Thymus (tissue), 11 donors: Measurements from ENCODE around the gene BAIAP3. TPM values are rescaled to one million over a fixed set of nuclear protein-coding genes. Genes with fewer than 3 reads are reported as not detected.
"Not testable (repeated sequence)": the region's sequence is repeated elsewhere in the genome, so short reads cannot be mapped to it uniquely, and the experiment has no call there.

Experiments
- DNase-seq, 9 donors: peaks; one replicate each; pipeline ENCODE4 v3.0.0-alpha.2; 2013; ENCODE audit warnings: low spot score in 9 of 9, low read depth in 6 of 9, missing footprints in 1 of 9
- H3K27ac ChIP-seq, 2 donors: one replicate each; pipeline ENCODE4 v1.5.1; 2013; ENCODE audit warnings: control low read depth in 1 of 2, low read depth in 1 of 2, low read length in 1 of 2, mild to moderate bottlenecking in 1 of 2, moderate library complexity in 1 of 2
- H3K27me3 ChIP-seq, 2 donors: one replicate each; pipeline ENCODE4 v1.5.1; 2013; ENCODE audit warnings: low read length in 1 of 2; ENCODE audit not compliant: control insufficient read depth in 2 of 2, insufficient read depth in 1 of 2
- H3K36me3 ChIP-seq, 2 donors: one replicate each; pipeline ENCODE4 v1.5.1; 2013; ENCODE audit warnings: low read length in 1 of 2, mild to moderate bottlenecking in 1 of 2, moderate library complexity in 1 of 2; ENCODE audit not compliant: control insufficient read depth in 2 of 2, insufficient read depth in 2 of 2
- H3K4me1 ChIP-seq, 2 donors: one replicate each; pipeline ENCODE4 v1.5.1; 2013; ENCODE audit warnings: low read length in 2 of 2; ENCODE audit not compliant: control insufficient read depth in 2 of 2, insufficient read depth in 2 of 2
- H3K4me3 ChIP-seq, 2 donors: one replicate each; pipeline ENCODE4 v1.5.1; 2013; ENCODE audit warnings: low read length in 2 of 2, control low read depth in 1 of 2, mild to moderate bottlenecking in 1 of 2
- H3K9me3 ChIP-seq, 2 donors: one replicate each; pipeline ENCODE4 v1.5.1; 2013; ENCODE audit warnings: low read length in 1 of 2, mild to moderate bottlenecking in 1 of 2; ENCODE audit not compliant: control insufficient read depth in 2 of 2, insufficient read depth in 1 of 2
- WGBS: extraction: QIAGEN DNeasy Blood & Tissue Kit; methylation state at CpG from one replicate; pipeline ENCODE4 v1.1.7; 2013; 5-methylcytosine and 5-hydroxymethylcytosine counted together
- polyA plus RNA-seq: library from polyadenylated mRNA; stranded (reverse); fragments of 200-250 nt; gene quantifications from one replicate; pipeline ENCODE4 v1.2.3, GENCODE V29; 2013
- total RNA-seq: library from RNA; stranded (reverse); fragments of 120-200 nt; gene quantifications from one replicate; pipeline ENCODE4 v1.2.4, GENCODE V29; 2013
- donor health status: healthy.

The BAIAP3 gene
- total and polyA plus RNA-seq, 2 donors, result 0.52 to 5.4 TPM

GRCh38 chr16:1328136-1328535, 5.3 kb upstream of the BAIAP3 start:
- not testable (repeated sequence) for H3K27ac ChIP-seq, DNase-seq, H3K4me3 ChIP-seq
- peaks cover 25 to 34% of the 10 kb centered on the region in 2 donors for H3K27me3 ChIP-seq
- peaks cover 30 to 35% of the 10 kb centered on the region in 2 donors for H3K36me3 ChIP-seq
- H3K9me3 ChIP-seq, result peaks cover 4 to 30% of the 10 kb centered on the region in 2 donors
- peaks cover 3 to 12% of the 10 kb centered on the region in 2 donors for H3K4me1 ChIP-seq
- 95% methylated on average over 20 of the region's 20 CpGs for WGBS

- peaks cover 4 to 31% of the 10 kb centered on the region in 2 donors for H3K9me3 ChIP-seq
- 97% methylated on average over 10 of the region's 10 CpGs for WGBS
- H3K4me3 ChIP-seq, DNase-seq, H3K27ac ChIP-seq: not testable (repeated sequence)
- H3K4me1 ChIP-seq, result peaks cover 7 to 13% of the 10 kb centered on the region in 2 donors
- peaks cover 22 to 27% of the 10 kb centered on the region in 2 donors for H3K36me3 ChIP-seq
- H3K27me3 ChIP-seq, result peaks cover 33 to 42% of the 10 kb centered on the region in 2 donors
These were observed 4.5 kb upstream of the BAIAP3 start for GRCh38 chr16:1328961-1329360.

DNA sequence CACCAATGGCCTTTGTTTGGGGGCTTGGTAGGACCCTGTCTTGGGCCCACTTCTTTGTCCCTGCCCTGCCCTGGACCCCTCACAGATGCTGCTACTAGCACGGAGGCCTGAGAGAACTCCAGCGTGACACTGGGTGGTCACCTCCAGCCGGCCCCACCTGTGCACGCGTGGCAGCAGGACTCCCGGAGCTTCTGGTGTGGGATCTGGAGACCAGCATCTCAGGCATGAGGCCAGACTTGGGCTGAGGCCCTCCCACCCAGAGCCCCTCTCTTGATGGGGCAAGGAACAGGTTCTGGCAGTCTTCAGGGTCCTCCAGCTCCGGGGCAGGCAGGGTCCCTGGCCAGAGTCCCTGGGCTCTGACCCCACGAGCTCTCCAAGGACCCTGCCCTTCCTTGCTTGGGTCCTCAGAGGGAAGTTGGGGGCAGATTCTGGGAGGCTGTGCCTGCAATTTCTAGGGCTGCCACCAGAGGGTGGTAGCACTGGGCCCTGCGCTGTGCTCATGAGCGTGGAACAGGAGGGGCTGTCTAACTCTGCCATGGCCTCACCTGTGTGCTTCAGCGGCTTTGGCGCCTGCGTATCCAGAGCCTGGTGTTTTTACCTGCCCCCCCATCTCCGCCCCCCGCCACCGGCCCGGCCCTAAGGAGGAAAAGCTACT, 3.1 kb upstream of the BAIAP3 start:
- no peak overlapping the region for H3K4me3 ChIP-seq
- peaks cover 5 to 31% of the 10 kb centered on the region in 2 donors for H3K9me3 ChIP-seq
- peaks cover 7 to 13% of the 10 kb centered on the region in 2 donors for H3K36me3 ChIP-seq
- 79% methylated on average over 17 of the region's 17 CpGs for WGBS
- DNase-seq, result no peak
- H3K27ac ChIP-seq, result no peak overlapping the region
- peaks cover 47 to 56% of the 10 kb centered on the region in 2 donors for H3K27me3 ChIP-seq
- peaks cover 8 to 19% of the 10 kb centered on the region in 2 donors for H3K4me1 ChIP-seq

GRCh38 chr16:1330931-1331711, 2.3 kb upstream of the BAIAP3 start:
- DNase-seq, result no peak
- Histone ChIP-seq H3K27me3 (peaks cover 54 to 63% of the 10 kb centered on the region in 2 donors), H3K9me3 (peaks cover 6 to 34% of the 10 kb centered on the region in 2 donors), H3K4me3 (no peak overlapping the region), H3K27ac (no peak overlapping the region), H3K4me1 (peaks cover 8 to 19% of the 10 kb centered on the region in 2 donors), H3K36me3 (peaks cover 0 to 6% of the 10 kb centered on the region in 2 donors)
- WGBS, result 63% methylated on average over 22 of the region's 22 CpGs

DNA sequence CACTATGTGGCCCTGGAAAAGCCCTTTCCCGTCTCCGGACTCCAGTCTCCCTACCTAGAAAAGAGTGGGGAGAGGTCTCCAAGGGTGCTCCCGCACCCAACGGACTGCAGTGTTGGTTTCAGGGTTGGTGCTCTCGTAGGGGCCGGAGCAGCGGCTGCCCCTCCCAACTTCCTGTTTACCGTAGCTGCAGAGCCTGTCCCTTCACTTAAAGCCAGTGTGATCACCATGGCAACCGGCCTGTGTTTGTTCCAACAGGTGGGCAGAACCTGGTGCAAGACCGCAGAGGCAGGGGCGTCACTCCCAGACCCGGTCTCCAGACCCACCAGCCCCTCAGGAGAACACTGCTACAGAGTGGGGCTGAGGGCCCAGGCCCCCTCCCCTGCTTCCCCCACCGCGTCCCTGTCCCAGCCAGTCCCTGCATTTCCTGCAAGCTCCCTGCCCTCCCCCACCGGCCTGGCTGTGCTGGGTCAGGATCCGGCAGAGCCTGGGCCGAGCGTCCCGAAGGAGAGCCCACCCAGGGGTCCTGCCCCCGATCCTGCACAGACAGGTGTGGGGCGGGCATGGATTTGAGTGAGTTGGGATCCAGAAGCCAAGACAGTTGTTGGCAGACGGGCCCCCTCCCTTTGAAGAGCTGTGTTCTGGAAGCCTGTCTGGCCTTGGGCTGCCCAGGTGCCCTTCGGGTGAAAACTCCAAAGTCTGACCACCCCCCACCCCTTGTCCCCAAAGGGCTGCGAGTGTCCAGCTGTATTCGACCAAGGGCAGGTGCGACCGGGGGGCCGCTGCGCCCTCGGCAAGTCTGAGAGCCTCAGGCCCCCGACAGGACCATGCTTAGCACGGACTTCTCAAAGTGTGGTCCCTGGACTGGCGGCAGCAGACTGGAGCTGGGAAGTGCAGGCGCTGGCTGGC, 1.5 kb upstream of the BAIAP3 start:
- DNase-seq, result peak in 2 of 9 donors; percentile 34 to 60

DNA sequence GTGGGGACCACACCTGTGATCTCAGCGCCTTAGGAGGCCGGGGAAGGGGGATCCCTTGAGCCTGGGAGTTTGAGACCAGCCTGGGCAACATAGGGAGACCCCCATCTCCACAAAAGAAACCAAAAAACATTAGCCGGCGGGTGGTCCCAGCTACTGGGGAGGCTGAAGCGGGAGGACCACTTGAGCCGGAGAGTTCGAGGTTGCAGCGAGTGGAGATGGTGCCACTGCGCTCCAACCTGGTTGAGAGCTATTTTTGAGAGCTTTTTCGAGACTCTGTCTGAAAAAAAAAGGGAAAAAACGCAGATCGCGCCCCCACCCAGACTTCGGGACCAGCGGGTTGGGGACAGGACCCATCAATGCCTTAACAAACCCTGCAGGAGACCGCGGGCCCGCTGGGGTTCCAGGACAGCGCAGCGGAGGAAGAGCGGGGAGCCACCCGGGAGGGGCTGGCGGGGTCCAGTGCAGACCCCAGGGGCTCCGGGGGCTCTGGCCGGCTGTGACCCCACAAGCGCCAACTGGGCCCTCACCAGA, 762 bp upstream of the BAIAP3 start:
- DNase-seq, result no peak
- Histone ChIP-seq H3K36me3 (peaks cover 0 to under 1% of the 10 kb centered on the region in 2 donors), H3K9me3 (peaks cover 6 to 43% of the 10 kb centered on the region in 2 donors), H3K4me1 (peaks cover 8 to 19% of the 10 kb centered on the region in 2 donors), H3K4me3 (no peak overlapping the region), H3K27ac (no peak overlapping the region), H3K27me3 (peaks cover 61 to 79% of the 10 kb centered on the region in 2 donors)
- 8% methylated on average over 26 of the region's 26 CpGs for WGBS

More for the DNA sequence above, 1.5 kb upstream of the BAIAP3 start:
- peaks cover 0 to 4% of the 10 kb centered on the region in 2 donors for H3K36me3 ChIP-seq
- H3K27ac ChIP-seq, result no peak overlapping the region
- peak overlapping the region in 1 of 2 donors; percentile 22 for H3K4me3 ChIP-seq
- H3K4me1 ChIP-seq, result peaks cover 8 to 19% of the 10 kb centered on the region in 2 donors
- H3K27me3 ChIP-seq, result peaks cover 61 to 72% of the 10 kb centered on the region in 2 donors
- peaks cover 6 to 40% of the 10 kb centered on the region in 2 donors for H3K9me3 ChIP-seq
- 5% methylated on average over 34 of the region's 34 CpGs for WGBS

- Histone ChIP-seq H3K4me3 (peak overlapping the region in 1 of 2 donors; percentile 41), H3K27ac (no peak overlapping the region), H3K36me3 (no peaks in the 10 kb centered on the region), H3K4me1 (peaks cover 8 to 19% of the 10 kb centered on the region in 2 donors), H3K9me3 (peaks cover 6 to 47% of the 10 kb centered on the region in 2 donors), H3K27me3 (peaks cover 61 to 86% of the 10 kb centered on the region in 2 donors)
- no peak for DNase-seq
- WGBS, result 5% methylated on average over 78 of the region's 78 CpGs
These were observed 632 bp downstream of the BAIAP3 start for GRCh38 chr16:1333854-1334700.

GRCh38 chr16:1334739-1335138, 1.3 kb downstream of the BAIAP3 start:
- Histone ChIP-seq H3K36me3 (no peaks in the 10 kb centered on the region), H3K4me3 (no peak overlapping the region), H3K27ac (no peak overlapping the region), H3K27me3 (peaks cover 61 to 85% of the 10 kb centered on the region in 2 donors), H3K4me1 (peaks cover 8 to 19% of the 10 kb centered on the region in 2 donors), H3K9me3 (peaks cover 6 to 54% of the 10 kb centered on the region in 2 donors)
- 45% methylated on average over 9 of the region's 9 CpGs for WGBS
- DNase-seq, result no peak
